ENCODE measurements around the gene DGKZ.

Gene DGKZ

DNA sequence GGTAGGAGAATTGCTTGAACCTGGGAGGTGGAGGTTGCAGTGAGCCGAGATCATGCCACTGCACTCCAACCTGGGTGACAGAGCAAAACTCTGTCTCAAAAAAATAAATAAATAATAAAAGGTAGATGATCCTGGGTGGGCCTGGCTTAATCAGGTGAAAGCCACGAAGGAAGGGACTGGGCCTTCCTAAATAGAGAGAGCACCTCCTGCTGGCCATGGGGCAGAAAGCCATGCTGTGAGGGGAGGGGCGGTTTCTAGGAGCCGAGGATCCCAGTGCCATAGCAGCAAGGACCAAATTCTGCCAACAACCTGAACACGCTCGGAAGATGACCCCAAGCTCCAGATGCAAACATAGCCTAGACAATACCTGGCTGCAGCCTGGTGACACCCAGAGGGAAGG, 24.5 kb upstream of the DGKZ start:
- H3K9ac ChIP-seq: no peak overlapping the region
- no peaks in the 10 kb centered on the region for H3K9me3 ChIP-seq (ENCODE audit: control insufficient read depth, low read length)
- no peaks in the 10 kb centered on the region for H3K27me3 ChIP-seq (ENCODE audit: control insufficient read depth, insufficient read depth, low read length)
- H3K4me3 ChIP-seq (ENCODE audit: low read depth, low read length): no peak overlapping the region
- no peak overlapping the region for H3K4me2 ChIP-seq (ENCODE audit: low read length)
- no peaks in the 10 kb centered on the region for H3K4me1 ChIP-seq
- no peak overlapping the region for H3K27ac ChIP-seq
- H3K36me3 ChIP-seq (ENCODE audit: control insufficient read depth, insufficient read depth, low read length): no peaks in the 10 kb centered on the region
- no peaks in the 10 kb centered on the region for H3K79me2 ChIP-seq
- no peak overlapping the region for H2AFZ ChIP-seq
- TF ChIP-seq, protein P1, sequence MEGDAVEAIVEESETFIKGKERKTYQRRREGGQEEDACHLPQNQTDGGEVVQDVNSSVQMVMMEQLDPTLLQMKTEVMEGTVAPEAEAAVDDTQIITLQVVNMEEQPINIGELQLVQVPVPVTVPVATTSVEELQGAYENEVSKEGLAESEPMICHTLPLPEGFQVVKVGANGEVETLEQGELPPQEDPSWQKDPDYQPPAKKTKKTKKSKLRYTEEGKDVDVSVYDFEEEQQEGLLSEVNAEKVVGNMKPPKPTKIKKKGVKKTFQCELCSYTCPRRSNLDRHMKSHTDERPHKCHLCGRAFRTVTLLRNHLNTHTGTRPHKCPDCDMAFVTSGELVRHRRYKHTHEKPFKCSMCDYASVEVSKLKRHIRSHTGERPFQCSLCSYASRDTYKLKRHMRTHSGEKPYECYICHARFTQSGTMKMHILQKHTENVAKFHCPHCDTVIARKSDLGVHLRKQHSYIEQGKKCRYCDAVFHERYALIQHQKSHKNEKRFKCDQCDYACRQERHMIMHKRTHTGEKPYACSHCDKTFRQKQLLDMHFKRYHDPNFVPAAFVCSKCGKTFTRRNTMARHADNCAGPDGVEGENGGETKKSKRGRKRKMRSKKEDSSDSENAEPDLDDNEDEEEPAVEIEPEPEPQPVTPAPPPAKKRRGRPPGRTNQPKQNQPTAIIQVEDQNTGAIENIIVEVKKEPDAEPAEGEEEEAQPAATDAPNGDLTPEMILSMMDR (IDR thresholded peaks at IDR 0.05): no peak

DNA sequence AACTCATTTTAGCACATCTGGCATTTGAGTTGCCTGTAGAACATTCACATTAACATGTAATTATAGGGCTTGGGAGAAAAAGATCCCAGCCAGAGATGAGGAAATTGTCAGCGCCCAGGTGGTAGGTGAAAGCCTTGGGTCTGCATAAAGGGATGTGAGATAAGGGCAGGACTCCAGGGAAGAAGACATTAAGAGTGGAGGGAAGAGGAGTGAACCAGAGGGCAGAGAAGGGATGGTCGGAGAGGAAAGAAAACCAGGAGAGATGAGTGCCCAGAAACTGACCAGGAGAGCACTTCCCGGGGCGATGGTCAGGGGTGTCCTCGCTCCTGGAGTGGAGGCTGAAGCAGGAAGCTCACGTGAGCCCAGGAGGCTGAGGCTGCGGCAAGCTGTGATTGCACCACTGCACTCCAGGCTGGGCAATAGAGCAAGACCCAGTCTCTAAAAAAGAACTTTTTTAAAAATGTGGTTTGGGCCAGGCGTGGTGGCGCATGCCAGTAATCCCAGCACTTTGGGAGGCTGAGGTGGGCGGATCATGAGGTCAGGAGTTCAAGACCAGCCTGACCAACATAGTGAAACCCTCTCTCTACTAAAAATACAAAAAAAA, 20.3 kb upstream of the DGKZ start:
- TF ChIP-seq, protein P1 (IDR thresholded peaks at IDR 0.05): no peak
- Histone ChIP-seq H2AFZ (no peak overlapping the region), H3K4me3 (ENCODE audit: low read depth, low read length) (no peak overlapping the region), H3K4me1 (no peaks in the 10 kb centered on the region), H3K36me3 (ENCODE audit: control insufficient read depth, insufficient read depth, low read length) (no peaks in the 10 kb centered on the region), H3K27ac (no peak overlapping the region), H3K9me3 (ENCODE audit: control insufficient read depth, low read length) (no peaks in the 10 kb centered on the region), H3K79me2 (no peaks in the 10 kb centered on the region), H3K9ac (no peak overlapping the region), H3K4me2 (ENCODE audit: low read length) (no peak overlapping the region), H3K27me3 (ENCODE audit: control insufficient read depth, insufficient read depth, low read length) (no peaks in the 10 kb centered on the region)

DNA sequence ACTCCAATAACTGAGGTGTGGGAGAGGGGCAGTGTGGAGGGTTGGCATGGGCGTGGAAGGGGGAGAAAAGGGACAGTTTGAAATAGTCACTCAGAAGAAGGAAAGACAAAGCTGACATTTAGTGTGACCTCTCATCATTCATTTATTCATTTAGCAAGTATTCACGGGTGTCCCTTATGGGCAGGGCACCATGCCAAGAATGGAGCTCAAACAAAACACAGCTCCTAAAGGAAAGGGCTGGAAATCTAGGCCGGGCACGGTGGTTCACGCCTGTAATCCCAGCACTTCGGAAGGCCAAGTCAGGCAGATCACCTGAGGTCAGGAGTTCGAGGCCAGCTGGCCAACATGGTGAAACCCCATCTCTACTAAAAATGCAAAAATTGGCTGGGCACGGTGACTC, 19.4 kb upstream of the DGKZ start:
- Histone ChIP-seq H3K4me3 (ENCODE audit: low read depth, low read length) (no peak overlapping the region), H3K36me3 (ENCODE audit: control insufficient read depth, insufficient read depth, low read length) (no peaks in the 10 kb centered on the region), H3K9me3 (ENCODE audit: control insufficient read depth, low read length) (no peaks in the 10 kb centered on the region), H3K4me2 (ENCODE audit: low read length) (no peak overlapping the region), H3K9ac (no peak overlapping the region), H3K27ac (no peak overlapping the region), H3K79me2 (no peaks in the 10 kb centered on the region), H2AFZ (no peak overlapping the region), H3K27me3 (ENCODE audit: control insufficient read depth, insufficient read depth, low read length) (no peaks in the 10 kb centered on the region), H3K4me1 (no peaks in the 10 kb centered on the region)
- TF ChIP-seq, protein P1 (IDR thresholded peaks at IDR 0.05): no peak

DNA sequence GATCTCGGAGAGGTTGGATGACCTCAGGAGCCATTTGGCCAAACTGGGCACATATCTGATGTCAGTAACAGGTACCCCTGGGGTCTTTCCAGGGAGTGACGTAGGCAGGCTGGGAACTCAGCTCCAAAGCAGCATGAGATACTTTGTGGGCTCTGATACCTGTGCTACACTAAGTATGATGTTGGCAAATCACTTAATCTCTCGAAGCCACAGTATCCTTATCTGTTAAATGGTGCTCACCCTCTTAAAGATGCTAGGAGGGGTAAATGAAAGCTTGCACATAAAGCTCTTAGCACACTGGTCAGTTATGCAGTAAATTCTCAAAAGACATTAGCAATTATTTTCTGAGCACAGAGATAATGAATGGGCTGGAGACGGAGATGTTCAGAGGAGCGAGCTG, 17.1 kb upstream of the DGKZ start:
- H3K4me1 ChIP-seq: no peaks in the 10 kb centered on the region
- TF ChIP-seq, protein P1 (IDR thresholded peaks at IDR 0.05): no peak
- H3K79me2 ChIP-seq: no peaks in the 10 kb centered on the region
- no peak overlapping the region for H3K27ac ChIP-seq
- H3K4me3 ChIP-seq (ENCODE audit: low read depth, low read length): no peak overlapping the region
- H2AFZ ChIP-seq: no peak overlapping the region
- no peaks in the 10 kb centered on the region for H3K36me3 ChIP-seq (ENCODE audit: control insufficient read depth, insufficient read depth, low read length)
- H3K9me3 ChIP-seq (ENCODE audit: control insufficient read depth, low read length): no peaks in the 10 kb centered on the region
- H3K9ac ChIP-seq: no peak overlapping the region
- H3K4me2 ChIP-seq (ENCODE audit: low read length): no peak overlapping the region
- H3K27me3 ChIP-seq (ENCODE audit: control insufficient read depth, insufficient read depth, low read length): no peaks in the 10 kb centered on the region

DNA sequence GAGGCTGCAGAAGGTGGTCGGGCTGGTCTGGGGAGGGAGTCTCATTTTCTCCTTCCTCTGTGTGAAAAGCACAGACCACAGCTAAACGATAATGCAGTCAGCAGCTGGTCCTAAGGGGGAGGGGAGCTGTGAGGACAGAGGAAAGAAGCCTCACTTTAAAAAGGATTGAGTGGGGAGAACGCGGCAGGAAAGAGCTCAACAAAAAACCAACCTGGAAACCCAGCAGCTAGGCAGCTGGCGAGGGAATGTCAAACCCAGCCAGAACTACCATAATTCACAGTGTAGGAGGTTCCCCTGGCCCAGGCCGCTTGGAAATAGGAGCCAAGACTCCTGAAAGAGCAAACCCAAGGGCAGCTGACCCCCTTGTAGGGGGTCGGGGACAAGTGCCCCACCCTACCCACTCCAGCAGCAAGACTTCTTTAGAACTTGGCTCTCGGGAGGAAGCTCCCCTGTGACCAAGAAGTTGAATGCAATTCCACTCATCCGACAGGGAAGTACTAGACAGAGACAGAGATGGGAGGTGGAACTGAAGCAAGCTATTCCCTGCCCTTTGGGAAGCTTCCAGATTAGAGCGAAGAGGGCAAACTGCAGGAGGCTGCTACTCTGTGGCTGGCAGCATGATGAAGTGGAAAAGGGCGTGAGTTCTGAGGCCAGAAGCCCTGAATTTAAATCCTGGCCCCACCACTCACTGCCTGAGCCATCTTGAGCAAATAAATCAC, 16.5 kb upstream of the DGKZ start:
- Histone ChIP-seq H3K4me1 (no peaks in the 10 kb centered on the region), H3K9me3 (ENCODE audit: control insufficient read depth, low read length) (no peaks in the 10 kb centered on the region), H3K27me3 (ENCODE audit: control insufficient read depth, insufficient read depth, low read length) (no peaks in the 10 kb centered on the region), H3K4me3 (ENCODE audit: low read depth, low read length) (no peak overlapping the region), H3K27ac (no peak overlapping the region), H3K36me3 (ENCODE audit: control insufficient read depth, insufficient read depth, low read length) (no peaks in the 10 kb centered on the region), H3K9ac (no peak overlapping the region), H2AFZ (no peak overlapping the region), H3K4me2 (ENCODE audit: low read length) (no peak overlapping the region), H3K79me2 (no peaks in the 10 kb centered on the region)
- TF ChIP-seq, protein P1 (IDR thresholded peaks at IDR 0.05): no peak

All from parathyroid adenoma (tissue), 2 donors.